Measurements from ENCODE around the gene SPATA31E1. TPM values are rescaled to one million over a fixed set of nuclear protein-coding genes. Genes with fewer than 3 reads are reported as not detected.

SPATA31E1 gene
- total and polyA plus RNA-seq, 2 donors (not counting 1 experiment from before 2014, with no cell fraction given), result not detected

GRCh38 chr9:87853302-87853701 lies 29.4 kb upstream of the SPATA31E1 start:
- no peak overlapping the region for H2AFZ ChIP-seq (ENCODE audit: insufficient read depth, low read depth, low read length, poor library complexity, severe bottlenecking)
- no peak overlapping the region for H3K27ac Mint-ChIP-seq
- intact Hi-C loops (cut with micrococcal nuclease), result no loop called here
- no peak overlapping the region for H3K4me2 ChIP-seq (replicated peaks; ENCODE audit: low read depth, low read length, poor library complexity, severe bottlenecking)
- no peaks in the 10 kb centered on the region for H3K9me3 Mint-ChIP-seq (ENCODE audit: insufficient read depth)
- no peaks in the 10 kb centered on the region for H4K20me1 ChIP-seq (ENCODE audit: control insufficient read depth, insufficient read depth, low read length, poor library complexity, severe bottlenecking)
- 98% methylated on average over 5 of the region's 7 CpGs for WGBS (ENCODE audit: insufficient coverage)
- no peak overlapping the region for H3K4me3 ChIP-seq (ENCODE audit: control extremely low read depth in 1 of 5, extremely low read depth in 1 of 5, insufficient read depth in 1 of 5, low read depth in 2 of 5, low read length in 4 of 5)
- H3K9ac ChIP-seq (ENCODE audit: low read length), result no peak overlapping the region
- H3K27me3 ChIP-seq (replicated peaks in 1 of 4; ENCODE audit: control extremely low read depth in 1 of 4, control insufficient read depth in 3 of 4, insufficient read depth in 4 of 4, low read length in 3 of 4), result no peaks in the 10 kb centered on the region
- H3K27me3 Mint-ChIP-seq, result no peaks in the 10 kb centered on the region
- no peaks in the 10 kb centered on the region for H3K4me1 ChIP-seq (ENCODE audit: control insufficient read depth in 2 of 2, insufficient read depth in 2 of 2, low read length in 2 of 2)
- CTCF ChIA-PET, result no interaction called here
- no peaks in the 10 kb centered on the region for H3K36me3 ChIP-seq (replicated peaks in 1 of 2; ENCODE audit: control extremely low read depth in 1 of 2, control insufficient read depth in 1 of 2, extremely low read depth in 1 of 2, insufficient read depth in 2 of 2, low read length in 1 of 2)
- no peaks in the 10 kb centered on the region for H3K4me1 Mint-ChIP-seq
- no peak overlapping the region for H3K27ac ChIP-seq (ENCODE audit: low read length in 2 of 2)
- ATAC-seq (ENCODE audit: low read depth), result no peak
- no peaks in the 10 kb centered on the region for H3K79me2 ChIP-seq (ENCODE audit: control insufficient read depth, insufficient read depth, low read length)
- peaks cover 0 to 22% (median 0%) of the 10 kb centered on the region in 3 donors for H3K9me3 ChIP-seq (ENCODE audit: control extremely low read depth in 1 of 3, control insufficient read depth in 2 of 3, insufficient read depth in 1 of 3, low read length in 2 of 3)
- H3K4me3 Mint-ChIP-seq, result no peak overlapping the region
- POLR2A ChIA-PET, result no interaction called here
- no peak for DNase-seq
- no peak for TF ChIP-seq EZH2 (IDR thresholded peaks at IDR 0.05; ENCODE audit: borderline replicate concordance, insufficient read depth, low read depth, low read length, poor library complexity, severe bottlenecking)
- TF ChIP-seq, protein P1, sequence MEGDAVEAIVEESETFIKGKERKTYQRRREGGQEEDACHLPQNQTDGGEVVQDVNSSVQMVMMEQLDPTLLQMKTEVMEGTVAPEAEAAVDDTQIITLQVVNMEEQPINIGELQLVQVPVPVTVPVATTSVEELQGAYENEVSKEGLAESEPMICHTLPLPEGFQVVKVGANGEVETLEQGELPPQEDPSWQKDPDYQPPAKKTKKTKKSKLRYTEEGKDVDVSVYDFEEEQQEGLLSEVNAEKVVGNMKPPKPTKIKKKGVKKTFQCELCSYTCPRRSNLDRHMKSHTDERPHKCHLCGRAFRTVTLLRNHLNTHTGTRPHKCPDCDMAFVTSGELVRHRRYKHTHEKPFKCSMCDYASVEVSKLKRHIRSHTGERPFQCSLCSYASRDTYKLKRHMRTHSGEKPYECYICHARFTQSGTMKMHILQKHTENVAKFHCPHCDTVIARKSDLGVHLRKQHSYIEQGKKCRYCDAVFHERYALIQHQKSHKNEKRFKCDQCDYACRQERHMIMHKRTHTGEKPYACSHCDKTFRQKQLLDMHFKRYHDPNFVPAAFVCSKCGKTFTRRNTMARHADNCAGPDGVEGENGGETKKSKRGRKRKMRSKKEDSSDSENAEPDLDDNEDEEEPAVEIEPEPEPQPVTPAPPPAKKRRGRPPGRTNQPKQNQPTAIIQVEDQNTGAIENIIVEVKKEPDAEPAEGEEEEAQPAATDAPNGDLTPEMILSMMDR (IDR thresholded peaks at IDR 0.05), result no peak

- Histone ChIP-seq H3K4me1 (ENCODE audit: control insufficient read depth in 2 of 2, insufficient read depth in 2 of 2, low read length in 2 of 2) (no peaks in the 10 kb centered on the region), H3K27me3 (replicated peaks in 1 of 4; ENCODE audit: control extremely low read depth in 1 of 4, control insufficient read depth in 3 of 4, insufficient read depth in 4 of 4, low read length in 3 of 4) (no peaks in the 10 kb centered on the region), H3K4me2 (replicated peaks; ENCODE audit: low read depth, low read length, poor library complexity, severe bottlenecking) (no peak overlapping the region), H3K4me3 (ENCODE audit: control extremely low read depth in 1 of 5, extremely low read depth in 1 of 5, insufficient read depth in 1 of 5, low read depth in 2 of 5, low read length in 4 of 5) (no peak overlapping the region), H3K9ac (ENCODE audit: low read length) (no peak overlapping the region), H3K36me3 (replicated peaks in 1 of 2; ENCODE audit: control extremely low read depth in 1 of 2, control insufficient read depth in 1 of 2, extremely low read depth in 1 of 2, insufficient read depth in 2 of 2, low read length in 1 of 2) (no peaks in the 10 kb centered on the region), H4K20me1 (ENCODE audit: control insufficient read depth, insufficient read depth, low read length, poor library complexity, severe bottlenecking) (no peaks in the 10 kb centered on the region), H3K9me3 (ENCODE audit: control extremely low read depth in 1 of 3, control insufficient read depth in 2 of 3, insufficient read depth in 1 of 3, low read length in 2 of 3) (peaks cover 0 to 29% (median 0%) of the 10 kb centered on the region in 3 donors), H3K79me2 (ENCODE audit: control insufficient read depth, insufficient read depth, low read length) (no peaks in the 10 kb centered on the region), H2AFZ (ENCODE audit: insufficient read depth, low read depth, low read length, poor library complexity, severe bottlenecking) (no peak overlapping the region), H3K27ac (ENCODE audit: low read length in 2 of 2) (no peak overlapping the region)
- Mint-ChIP-seq H3K9me3 (ENCODE audit: insufficient read depth) (no peaks in the 10 kb centered on the region), H3K4me1 (no peaks in the 10 kb centered on the region), H3K27me3 (no peaks in the 10 kb centered on the region), H3K27ac (no peak overlapping the region), H3K4me3 (no peak overlapping the region)
- no CpG with 5 or more reads among the region's 3 CpGs for WGBS (ENCODE audit: insufficient coverage)
- ATAC-seq (ENCODE audit: low read depth) (no peak), DNase-seq (no peak)
- no peak for TF ChIP-seq EZH2 (IDR thresholded peaks at IDR 0.05; ENCODE audit: borderline replicate concordance, insufficient read depth, low read depth, low read length, poor library complexity, severe bottlenecking)
- TF ChIP-seq, protein P1 (IDR thresholded peaks at IDR 0.05), result no peak
- intact Hi-C loops (cut with micrococcal nuclease), result no loop called here
- ChIA-PET POLR2A (no interaction called here), CTCF (no interaction called here)
These were observed 28.6 kb upstream of the SPATA31E1 start for GRCh38 chr9:87853876-87854579.

Data from B cell (primary cell).